ENCODE results near the gene SEC14L2.

SEC14L2 gene

DNA sequence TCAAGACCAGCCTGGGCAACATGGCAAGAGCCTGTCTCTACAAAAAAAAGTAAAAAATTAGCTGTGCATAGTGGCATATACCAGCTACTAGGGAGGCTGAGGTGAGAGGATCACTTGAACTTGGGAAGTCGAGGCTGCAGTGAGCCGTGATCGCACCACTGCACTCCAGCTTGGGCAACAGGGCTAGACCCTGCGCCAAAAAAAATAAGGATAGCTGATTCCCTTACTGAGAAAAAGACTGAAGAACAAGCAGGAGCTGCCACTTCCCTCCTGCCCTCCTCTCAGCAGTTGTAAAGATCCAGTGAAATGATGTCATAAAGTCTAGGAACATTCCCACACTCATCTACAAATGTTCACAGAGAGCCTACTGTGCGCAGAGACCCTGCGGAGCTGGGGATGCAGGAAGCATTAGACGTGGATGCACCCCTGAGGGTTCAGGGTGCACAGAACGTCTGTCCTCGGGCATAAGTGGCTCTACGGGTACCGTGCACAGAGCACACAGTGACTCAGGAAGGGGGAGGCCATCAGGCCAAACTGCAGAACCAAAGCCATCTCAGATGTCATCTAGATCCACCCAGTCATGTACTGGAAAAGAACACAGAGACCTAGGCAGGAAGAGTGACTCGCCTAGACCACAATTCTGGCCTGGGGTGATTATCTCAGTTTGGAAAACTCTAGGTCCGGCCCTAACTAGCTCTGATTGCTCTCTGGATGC, 11.7 kb downstream of the SEC14L2 start:
- peak; percentile 51 for DNase-seq

DNA sequence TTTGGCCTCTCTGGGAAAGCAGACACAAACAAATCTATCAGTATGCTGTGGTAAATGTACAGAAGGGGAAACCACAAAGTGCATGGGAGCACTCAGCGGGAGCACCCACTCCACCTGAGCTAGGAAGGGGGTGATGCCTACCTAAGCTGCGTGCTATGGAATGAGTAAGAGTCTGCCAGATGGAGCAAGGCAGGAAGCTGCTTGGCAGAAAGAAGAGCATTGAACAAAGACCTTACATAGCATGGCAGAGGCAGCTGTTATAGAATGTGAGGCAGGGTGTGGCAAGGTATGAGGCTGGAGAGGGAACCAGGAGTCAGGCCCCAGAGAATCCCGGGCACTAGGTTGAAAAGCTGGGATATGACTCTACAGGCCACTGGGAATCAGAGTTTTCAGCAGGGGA, 15.0 kb downstream of the SEC14L2 start:
- no peak for DNase-seq

DNA sequence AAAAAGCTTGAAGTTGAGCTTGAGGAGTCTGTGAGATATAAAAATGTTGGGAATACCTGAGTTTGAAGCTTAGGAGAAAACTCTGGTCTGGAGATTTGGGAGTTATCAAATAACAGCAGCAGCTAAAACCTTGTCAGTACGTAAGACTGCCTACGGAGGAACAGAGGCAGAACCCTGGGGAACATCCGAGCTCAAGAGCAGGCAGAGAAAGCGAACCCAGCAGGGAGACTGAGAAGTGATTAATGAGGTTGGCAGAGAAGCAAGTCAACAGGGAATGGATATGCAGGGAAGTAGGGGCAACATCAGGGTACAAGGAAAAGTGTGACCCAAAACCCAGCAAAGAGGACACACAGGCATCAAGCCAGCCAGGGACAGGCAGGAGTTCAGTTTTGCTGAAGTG, 16.2 kb downstream of the SEC14L2 start:
- DNase-seq: no peak

DNA sequence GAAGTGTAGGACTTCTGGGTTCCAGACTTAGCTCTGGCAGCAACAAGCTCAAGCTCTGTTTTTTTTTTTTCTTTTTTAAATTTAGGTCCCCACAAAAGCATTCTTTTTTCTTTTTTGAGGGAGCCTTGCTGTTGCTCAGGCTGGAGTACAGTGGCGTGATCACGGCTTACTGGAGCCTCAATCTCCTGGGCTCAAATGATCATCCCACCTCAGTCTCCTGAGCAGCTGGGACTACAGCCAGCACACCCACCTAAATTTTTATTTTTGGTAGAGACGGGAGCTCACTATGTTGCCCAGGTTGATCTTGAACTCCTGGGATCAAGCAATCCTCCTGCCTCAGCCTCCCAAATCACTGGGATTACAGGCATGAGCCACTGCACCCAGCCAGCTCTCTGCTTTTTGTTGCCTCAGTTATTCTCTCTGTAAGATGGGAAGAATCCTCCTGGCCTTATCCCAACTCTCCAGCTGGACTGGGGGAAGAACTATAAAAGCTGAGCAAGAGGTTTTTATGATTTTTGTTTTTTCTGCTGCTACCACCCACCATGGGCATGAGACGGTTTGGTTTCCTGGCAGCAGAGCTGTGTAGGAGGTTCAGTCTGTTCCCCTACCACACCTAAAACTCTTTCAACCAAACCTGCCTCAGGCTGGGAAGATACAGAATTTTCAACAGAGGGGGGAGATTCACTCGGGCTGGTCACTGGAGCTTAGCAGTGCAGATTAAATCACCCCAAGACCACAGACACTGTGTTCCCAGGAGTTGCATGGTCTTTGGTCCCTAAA, 17.1 kb downstream of the SEC14L2 start:
- no peak for DNase-seq

DNA sequence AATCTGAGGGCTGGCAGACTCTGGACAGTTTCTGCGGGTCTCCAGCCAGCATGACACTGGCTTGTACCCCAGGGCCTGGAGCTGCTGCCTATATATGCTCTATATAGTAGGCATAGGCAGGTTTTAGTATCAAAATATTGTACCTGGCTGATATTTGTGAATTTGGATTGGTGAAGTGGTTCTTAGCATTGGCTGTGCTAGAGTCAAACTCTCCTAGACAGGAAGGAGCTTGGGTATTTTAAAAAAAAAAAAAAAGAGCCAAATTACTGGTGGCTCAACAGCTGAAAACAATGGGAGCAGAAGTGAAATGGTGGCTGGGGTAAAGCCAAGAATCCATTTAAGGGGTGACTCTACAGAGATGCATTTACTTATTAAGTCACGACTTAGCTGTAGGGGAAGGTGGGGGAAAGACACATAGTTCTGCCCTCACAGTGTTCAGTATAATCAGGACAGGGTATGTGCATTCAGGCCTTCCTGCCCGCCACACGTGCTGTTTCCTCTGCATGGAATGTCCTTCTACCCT, 17.8 kb downstream of the SEC14L2 start:
- no peak for DNase-seq

DNA sequence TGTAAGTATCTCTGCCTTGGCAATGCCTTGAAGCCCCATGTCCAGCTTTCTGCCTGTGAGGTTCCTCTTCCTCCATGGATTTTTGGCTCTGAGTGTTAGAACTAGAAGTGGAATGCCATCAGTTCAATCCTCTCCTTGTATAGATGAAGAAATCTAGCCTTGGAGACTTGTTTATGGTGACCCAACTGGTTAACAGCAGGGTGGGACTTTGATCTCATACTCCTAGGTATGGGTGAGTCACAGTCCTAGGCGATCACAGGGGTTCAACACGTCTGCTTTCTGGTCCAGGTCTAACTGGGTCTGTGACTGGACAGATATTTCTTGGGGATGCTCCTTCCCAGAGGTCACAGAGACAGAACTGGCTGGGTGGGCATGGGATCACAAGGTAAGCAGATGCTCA, 19.6 kb downstream of the SEC14L2 start:
- no peak for DNase-seq

DNA sequence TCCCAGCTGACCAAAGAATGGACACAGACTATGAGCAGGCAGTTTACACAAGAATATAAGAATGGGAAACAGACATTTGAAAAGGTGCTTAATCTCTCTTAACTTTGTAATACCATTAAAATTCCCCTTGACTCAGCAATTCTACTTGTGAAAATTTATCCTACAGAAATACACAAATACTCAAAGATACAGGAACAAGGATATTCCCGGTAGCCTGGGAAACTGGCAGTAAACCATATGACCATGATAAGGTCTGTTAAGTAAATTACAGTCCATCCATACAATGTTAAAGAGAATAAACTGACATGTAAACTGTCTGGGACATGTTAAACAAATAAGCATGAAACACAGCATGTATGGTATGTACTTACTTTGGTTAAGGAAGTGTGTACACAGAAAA, 20.0 kb downstream of the SEC14L2 start:
- DNase-seq: no peak

DNA sequence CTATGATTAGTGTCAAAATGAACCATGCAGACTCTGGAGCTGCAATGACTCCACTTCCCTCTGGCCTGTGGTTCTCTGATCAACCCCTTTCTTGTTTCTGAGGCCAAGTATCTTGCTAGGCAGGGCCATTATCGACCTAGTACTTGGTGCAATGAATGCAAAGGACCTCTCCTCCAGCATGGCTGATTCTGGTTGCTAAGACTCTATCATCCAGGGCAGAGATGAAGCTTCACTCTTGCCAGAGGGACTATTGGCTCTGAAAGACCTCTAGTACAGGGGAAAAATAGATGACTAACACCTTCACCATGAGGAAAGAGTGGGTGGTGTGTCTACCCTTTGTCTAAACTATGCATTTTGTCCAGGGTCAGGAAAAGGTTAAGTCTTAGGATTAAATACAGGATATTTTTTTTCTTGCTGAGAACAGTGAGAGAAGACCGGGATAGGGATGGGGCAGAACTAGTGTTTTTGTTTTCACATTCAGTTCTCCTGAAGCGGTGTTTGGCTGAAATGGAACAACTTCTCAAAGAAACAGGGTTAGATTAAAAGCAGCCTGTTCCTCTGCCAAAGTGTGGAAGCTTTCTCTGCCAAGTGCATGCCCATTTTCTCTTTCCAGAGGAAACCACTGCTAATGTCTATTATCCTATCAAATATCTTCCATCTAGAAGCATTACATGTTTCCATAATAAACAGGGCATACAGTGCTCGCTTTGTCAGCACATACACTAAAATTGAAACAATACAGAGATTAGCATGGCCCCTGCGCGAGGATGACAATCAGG, 23.7 kb downstream of the SEC14L2 start:
- peak; percentile 83 for DNase-seq

DNA sequence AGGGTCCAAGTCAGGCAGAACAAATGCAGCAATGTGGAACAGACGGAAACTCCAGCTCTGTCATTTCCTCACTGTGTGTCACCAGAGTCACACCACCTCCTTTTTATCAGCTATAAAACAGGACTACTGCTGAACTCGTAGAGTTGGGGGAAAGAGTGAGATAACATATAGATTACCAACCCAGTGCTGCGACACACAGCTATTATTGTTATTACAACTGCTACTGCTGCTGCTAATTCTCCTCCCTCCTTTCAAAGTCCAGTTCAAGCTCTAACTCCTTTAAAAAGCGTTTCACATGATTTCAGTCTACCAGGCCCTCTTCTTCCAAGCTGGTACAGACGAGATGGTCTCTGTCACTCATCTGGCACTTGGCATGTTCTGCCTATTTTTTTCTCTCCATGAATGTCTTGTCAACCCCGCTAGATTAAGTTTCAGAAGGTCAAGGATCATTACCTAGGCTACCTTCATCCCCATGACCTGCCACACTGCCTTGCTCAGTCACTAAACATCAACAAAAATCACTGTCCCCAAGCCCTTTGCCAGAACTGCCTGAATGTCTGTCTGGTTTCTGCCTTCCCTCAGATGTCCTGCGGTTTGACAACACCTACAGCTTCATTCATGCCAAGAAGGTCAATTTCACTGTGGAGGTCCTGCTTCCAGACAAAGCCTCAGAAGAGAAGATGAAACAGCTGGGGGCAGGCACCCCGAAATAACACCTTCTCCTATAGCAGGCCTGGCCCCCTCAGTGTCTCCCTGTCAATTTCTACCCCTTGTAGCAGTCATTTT, 25.1 kb downstream of the SEC14L2 start:
- DNase-seq: no peak

DNA sequence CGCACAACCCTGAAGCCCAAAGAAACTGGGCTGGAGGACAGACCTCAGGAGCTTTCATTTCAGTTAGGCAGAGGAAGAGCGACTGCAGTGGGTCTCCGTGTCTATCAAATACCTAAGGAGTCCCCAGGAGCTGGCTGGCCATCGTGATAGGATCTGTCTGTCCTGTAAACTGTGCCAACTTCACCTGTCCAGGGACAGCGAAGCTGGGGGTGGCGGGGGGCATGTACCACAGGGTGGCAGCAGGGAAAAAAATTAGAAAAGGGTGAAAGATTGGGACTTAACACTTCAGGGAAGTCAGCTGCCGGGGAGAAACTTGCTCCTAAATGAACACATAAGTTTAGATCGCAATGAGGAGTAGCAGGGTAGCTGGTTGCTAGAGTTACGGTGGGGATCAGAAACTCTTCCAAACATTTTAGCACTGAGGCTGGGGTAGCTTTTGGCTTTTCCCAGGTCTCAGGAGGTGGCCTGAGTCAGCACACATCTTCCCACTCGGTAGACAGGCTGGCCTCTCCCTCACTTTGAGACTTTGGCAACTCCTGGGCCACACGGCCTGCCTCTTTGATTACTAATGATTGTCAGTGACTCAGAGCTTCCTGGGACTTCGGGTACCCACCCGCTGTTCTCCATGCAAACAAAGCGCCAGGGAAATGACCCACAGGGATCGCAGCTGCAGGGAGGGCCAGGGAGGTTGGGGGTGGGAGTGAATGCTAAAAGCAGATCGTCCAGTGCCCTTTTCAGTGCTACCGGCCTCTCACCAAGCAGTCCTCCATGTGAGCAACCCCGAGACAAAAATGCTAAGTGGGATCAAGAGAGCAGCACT, 25.9 kb downstream of the SEC14L2 start:
- peak; percentile 94 for DNase-seq

DNA sequence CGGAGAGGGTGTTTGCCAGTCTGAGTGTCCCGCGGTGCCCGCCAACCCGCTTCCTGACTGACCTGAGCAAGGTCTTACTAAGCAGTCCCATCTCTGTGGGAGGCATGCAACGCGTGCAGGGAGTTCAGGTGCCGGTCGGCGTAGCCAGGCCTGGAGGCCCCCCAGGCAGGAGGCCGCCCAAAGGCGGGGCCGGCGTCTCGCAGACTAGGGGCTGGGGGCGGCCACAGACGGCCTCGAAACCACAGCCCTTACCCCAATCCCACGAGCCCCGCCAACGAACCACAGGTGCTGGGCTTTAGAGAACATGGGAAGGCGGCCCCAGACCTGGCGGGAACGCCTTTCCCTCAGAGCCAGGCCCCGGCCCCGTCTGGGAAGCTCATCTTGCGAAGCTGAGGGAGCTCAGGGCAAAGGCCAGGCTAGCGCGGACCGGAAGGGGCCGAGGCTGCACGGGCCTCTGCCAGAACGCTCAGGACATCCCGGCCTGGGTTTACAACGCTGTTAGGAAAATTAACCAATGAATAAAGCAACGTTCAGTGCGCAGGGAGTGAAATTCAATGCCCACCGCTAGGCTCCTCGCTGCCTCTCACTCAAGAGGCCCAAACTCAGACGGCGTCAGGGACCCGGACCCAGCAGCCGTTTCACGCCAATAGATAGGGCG, 26.6 kb downstream of the SEC14L2 start:
- DNase-seq: peak; percentile 84

DNA sequence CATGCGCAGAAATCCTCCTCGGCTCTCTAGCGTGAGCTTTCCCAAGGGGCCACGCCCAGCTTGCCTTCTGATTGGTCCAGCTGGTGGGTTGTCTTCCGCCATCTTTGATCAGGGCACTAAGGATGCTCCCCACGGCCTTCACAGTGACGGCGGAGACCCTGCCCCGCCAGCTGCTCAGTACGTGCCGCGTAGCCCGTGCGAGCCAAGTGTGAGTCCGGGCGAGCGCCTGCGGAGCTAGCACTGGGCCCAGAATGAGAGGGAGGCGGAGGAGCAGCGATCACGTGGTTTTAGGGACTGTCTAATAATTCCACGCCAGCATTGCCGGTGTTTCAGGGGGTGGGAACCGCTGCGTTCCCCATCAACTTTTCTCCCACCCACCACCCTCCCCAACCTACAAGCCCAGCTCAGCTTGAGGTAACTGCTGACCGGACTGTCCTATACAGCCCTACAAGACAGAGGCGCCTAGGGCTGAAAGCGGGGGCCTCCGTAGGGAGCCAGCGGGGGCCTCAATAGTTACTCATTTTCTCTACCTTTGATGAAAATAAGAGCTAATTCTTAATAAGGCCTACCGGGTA, 27.2 kb downstream of the SEC14L2 start:
- peak; percentile 98 for DNase-seq

DNA sequence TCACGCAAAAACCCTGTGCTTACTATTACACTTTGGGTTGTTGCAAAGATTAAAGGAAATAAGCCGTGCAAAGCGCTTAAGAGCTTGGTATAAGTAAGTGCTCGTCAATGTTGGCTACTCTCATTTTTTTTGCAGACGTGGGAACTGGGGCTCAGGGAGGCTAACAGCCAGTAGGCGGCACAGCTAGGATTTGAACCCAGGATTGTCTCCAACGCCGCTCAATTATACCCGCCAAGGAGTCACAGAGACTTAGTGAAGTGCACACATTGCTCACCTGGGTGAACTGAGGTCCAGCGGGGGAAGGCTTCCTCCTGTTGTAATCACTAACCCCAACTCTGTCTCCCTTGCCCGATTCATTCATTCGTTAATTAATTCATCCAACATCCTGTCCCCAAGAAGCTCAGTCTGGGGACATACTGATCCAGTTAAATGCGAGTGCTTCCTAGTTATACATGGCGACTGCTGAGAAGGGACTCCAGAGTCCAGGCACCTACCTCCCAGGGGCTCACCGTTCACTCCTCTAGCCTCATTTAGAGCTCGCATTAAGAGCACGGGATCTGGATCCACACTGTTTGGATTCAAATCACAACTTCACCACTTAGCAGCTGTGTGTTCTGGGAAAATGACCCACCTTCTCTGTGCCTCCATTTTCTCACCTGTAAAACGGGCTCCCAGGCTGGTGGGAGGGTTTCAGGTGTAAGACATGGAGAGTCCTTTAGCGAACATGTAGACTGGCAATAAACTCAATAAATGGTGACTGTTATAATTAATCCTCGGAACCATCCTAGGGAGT, 27.9 kb downstream of the SEC14L2 start:
- peak; percentile 31 for DNase-seq

DNA sequence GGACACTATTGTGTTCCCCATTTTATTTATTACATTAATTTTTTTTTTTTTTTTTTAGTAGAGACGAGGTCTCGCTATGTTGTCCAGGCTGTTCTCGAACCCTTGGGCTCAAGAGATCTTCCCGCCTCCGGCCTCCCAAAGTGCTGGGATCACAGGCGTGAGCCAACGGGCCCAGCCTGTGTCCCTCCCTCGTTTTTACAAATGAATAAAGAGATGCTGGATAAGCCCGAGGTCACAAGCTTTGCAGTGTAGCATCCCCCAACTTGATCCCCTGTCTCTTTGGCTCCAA, 28.5 kb downstream of the SEC14L2 start:
- DNase-seq: peak; percentile 45

DNA sequence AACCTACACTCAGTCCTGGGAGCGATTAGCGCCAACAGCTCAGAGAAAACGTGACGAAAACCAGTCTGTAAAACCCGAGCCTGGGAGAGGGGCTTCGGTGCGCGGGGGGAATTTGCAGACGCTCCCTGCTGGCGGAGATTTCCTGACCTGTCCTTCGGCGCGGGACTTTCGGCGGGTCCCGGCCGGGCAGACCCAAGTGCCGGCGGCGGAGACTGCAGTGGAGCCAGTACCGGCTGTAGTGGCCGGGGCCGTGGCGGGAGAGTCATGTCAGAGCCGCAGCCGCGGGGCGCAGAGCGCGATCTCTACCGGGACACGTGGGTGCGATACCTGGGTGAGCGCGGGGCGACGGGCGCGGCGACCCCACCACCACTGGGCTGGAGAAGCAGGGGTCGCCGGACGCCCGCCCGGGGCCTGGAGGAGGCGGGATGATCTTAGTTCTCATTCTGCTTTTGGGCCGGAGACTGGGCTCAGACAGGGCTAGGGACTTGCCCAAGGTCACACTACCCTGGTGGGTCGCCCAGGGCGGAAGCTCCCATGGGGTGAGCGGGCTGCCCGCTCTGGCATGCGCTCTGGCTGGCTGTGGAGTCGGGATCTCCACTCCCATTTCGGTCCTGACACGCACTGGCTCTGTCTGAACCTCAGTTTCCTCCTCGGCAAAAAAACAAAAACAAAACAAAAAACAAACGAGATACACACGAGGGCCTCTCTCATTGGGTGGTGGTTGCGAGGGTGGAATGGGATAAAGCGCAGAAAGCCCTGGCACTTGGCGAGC, 29.0 kb downstream of the SEC14L2 start, which contains the start of gene MTFP1:
Gene MTFP1, plus strand, starts transcription at position 153 of the 772 bp plus-strand sequence. Its CDS starts 112 bp downstream, at position 265.
- DNase-seq: peak; percentile 60

DNA sequence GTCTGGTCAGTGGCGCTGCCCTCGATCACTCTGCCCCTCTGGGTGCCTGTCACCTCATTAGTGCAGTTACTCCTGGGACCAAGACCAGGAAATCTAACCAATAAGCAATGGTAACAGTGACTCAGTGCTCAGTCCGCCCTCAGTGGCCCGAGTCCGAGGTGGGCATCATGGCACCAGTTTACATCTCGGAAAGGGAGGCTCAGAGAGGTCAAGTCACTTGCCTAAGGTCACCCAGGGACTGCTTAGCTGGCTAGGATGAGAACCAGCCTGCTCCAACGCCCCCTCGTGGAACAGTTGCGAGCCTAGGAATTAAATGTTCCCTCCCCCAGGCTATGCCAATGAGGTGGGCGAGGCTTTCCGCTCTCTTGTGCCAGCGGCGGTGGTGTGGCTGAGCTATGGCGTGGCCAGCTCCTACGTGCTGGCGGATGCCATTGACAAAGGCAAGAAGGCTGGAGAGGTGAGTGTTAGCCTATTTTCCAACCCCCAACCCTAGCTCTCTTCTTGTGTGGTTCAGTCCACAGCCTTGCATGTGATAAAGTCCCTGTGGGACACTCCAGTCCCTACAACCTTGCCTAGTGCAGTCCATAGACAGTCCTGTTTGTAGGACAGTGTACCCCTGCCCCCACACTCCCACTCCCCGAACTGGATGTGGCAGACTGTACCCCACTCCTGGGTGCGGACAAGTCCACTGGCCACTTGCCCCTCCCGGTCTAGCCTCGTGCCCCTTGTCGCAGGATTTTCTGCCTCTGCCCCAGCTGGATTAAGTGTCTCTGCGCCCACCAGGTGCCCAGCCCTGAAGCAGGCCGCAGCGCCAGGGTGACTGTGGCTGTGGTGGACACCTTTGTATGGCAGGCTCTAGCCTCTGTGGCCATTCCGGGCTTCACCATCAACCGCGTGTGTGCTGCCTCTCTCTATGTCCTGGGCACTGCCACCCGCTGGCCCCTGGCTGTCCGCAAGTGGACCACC, 29.9 kb downstream of the SEC14L2 start:
- peak; percentile 63 for DNase-seq

DNA sequence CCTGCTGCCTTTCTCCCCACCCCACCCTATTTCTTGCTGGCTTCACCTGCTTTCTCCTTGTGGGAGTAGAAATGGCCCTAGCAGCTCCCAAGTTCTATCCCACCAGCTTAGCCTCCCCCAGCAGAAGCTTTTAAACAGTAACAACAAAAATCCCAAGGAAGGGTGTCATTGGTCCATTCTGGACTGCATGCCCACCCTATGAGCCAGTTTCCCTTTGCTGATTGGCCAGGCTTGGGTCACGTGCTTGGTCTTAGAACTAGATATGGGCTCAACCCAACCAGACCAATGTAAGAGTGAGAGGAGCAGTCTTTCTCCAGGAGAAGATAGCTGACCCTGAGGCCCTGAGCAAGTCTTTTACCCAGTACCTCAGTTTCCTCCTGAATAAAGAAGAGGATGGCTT, 31.1 kb downstream of the SEC14L2 start:
- DNase-seq: no peak

DNA sequence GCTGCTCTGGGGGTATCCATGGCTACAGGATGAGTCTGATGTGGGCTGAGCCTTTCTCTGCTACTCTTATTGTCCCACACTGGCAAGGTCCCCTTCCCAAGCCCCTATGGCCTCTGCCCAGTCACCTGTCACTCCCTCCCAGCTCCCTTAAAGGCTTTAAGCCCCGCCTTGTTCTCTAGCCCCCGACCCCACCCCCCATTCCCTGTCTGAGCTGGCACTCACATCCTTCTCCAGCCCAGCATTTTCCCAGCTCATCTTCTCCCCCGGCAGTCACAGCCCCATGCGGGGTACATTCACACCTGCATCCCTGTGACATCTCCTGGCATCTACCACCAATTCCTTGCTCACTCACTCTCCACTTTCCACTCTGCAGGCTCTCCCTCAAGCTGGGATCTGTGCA, 33.1 kb downstream of the SEC14L2 start:
- DNase-seq: no peak
